ENCODE results near the gene ST3GAL2.

ST3GAL2 gene

GRCh38 chr16:70473446-70474319 lies 34.8 kb upstream of the ST3GAL2 start:
- Histone ChIP-seq H3K4me1 (ENCODE audit: insufficient read depth, low read length) (peaks cover 10% of the 10 kb centered on the region; the same call in 1 of the 2 replicates), H3K9ac (ENCODE audit: low read depth, low read length) (no peak overlapping the region), H3K36me3 (ENCODE audit: insufficient read depth, low read length) (no peaks in the 10 kb centered on the region), H3K9me3 (ENCODE audit: control insufficient read depth, insufficient read depth, low read length) (no peaks in the 10 kb centered on the region)

GRCh38 chr16:70472786-70473433 lies 34.0 kb upstream of the ST3GAL2 start:
- Histone ChIP-seq H3K4me1 (ENCODE audit: insufficient read depth, low read length) (peaks cover 8% of the 10 kb centered on the region; the same call in 1 of the 2 replicates), H3K36me3 (ENCODE audit: insufficient read depth, low read length) (no peaks in the 10 kb centered on the region), H3K9me3 (ENCODE audit: control insufficient read depth, insufficient read depth, low read length) (no peaks in the 10 kb centered on the region), H3K9ac (ENCODE audit: low read depth, low read length) (no peak overlapping the region)

GRCh38 chr16:70470927-70471341 lies 32.0 kb upstream of the ST3GAL2 start:
- H3K36me3 ChIP-seq (ENCODE audit: insufficient read depth, low read length): no peaks in the 10 kb centered on the region
- H3K9ac ChIP-seq (ENCODE audit: low read depth, low read length): no peak overlapping the region

GRCh38 chr16:70470141-70470926 lies 31.4 kb upstream of the ST3GAL2 start:
- Histone ChIP-seq H3K4me1 (ENCODE audit: insufficient read depth, low read length) (no peaks in the 10 kb centered on the region; the same call in 1 of the 2 replicates), H3K9me3 (ENCODE audit: control insufficient read depth, insufficient read depth, low read length) (no peaks in the 10 kb centered on the region), H3K9ac (ENCODE audit: low read depth, low read length) (no peak overlapping the region), H3K36me3 (ENCODE audit: insufficient read depth, low read length) (no peaks in the 10 kb centered on the region)

More at GRCh38 chr16:70470927-70471341, 32.0 kb upstream of the ST3GAL2 start:
- Histone ChIP-seq H3K9me3 (ENCODE audit: control insufficient read depth, insufficient read depth, low read length) (no peaks in the 10 kb centered on the region), H3K4me1 (ENCODE audit: insufficient read depth, low read length) (no peaks in the 10 kb centered on the region; the same call in 1 of the 2 replicates)

- Histone ChIP-seq H3K9me3 (ENCODE audit: control insufficient read depth, insufficient read depth, low read length) (no peaks in the 10 kb centered on the region), H3K9ac (ENCODE audit: low read depth, low read length) (no peak overlapping the region), H3K4me1 (ENCODE audit: insufficient read depth, low read length) (no peaks in the 10 kb centered on the region), H3K36me3 (ENCODE audit: insufficient read depth, low read length) (no peaks in the 10 kb centered on the region; the same call in 1 of the 2 replicates)
Observed at GRCh38 chr16:70468776-70469525, 30.1 kb upstream of the ST3GAL2 start.

GRCh38 chr16:70467608-70468007 lies 28.7 kb upstream of the ST3GAL2 start:
- Histone ChIP-seq H3K9me3 (ENCODE audit: control insufficient read depth, insufficient read depth, low read length) (no peaks in the 10 kb centered on the region), H3K9ac (ENCODE audit: low read depth, low read length) (no peak overlapping the region), H3K4me1 (ENCODE audit: insufficient read depth, low read length) (no peaks in the 10 kb centered on the region), H3K36me3 (ENCODE audit: insufficient read depth, low read length) (no peaks in the 10 kb centered on the region; the same call in 1 of the 2 replicates)

GRCh38 chr16:70467113-70467512 lies 28.2 kb upstream of the ST3GAL2 start:
- no peaks in the 10 kb centered on the region for H3K4me1 ChIP-seq (ENCODE audit: insufficient read depth, low read length)
- H3K9ac ChIP-seq (ENCODE audit: low read depth, low read length): no peak overlapping the region

GRCh38 chr16:70466805-70467076 lies 27.8 kb upstream of the ST3GAL2 start:
- no peak overlapping the region for H3K9ac ChIP-seq (ENCODE audit: low read depth, low read length)
- H3K9me3 ChIP-seq (ENCODE audit: control insufficient read depth, insufficient read depth, low read length): no peaks in the 10 kb centered on the region
- no peaks in the 10 kb centered on the region for H3K4me1 ChIP-seq (ENCODE audit: insufficient read depth, low read length)
- H3K36me3 ChIP-seq (ENCODE audit: insufficient read depth, low read length): no peaks in the 10 kb centered on the region; the same call in 1 of the 2 replicates

More at GRCh38 chr16:70467113-70467512, 28.2 kb upstream of the ST3GAL2 start:
- Histone ChIP-seq H3K36me3 (ENCODE audit: insufficient read depth, low read length) (no peaks in the 10 kb centered on the region; the same call in 1 of the 2 replicates), H3K9me3 (ENCODE audit: control insufficient read depth, insufficient read depth, low read length) (no peaks in the 10 kb centered on the region)

GRCh38 chr16:70465999-70466804 lies 27.3 kb upstream of the ST3GAL2 start:
- no peak overlapping the region for H3K9ac ChIP-seq (ENCODE audit: low read depth, low read length)
- H3K9me3 ChIP-seq (ENCODE audit: control insufficient read depth, insufficient read depth, low read length): no peaks in the 10 kb centered on the region
- H3K4me1 ChIP-seq (ENCODE audit: insufficient read depth, low read length): no peaks in the 10 kb centered on the region; the same call in 1 of the 2 replicates
- no peaks in the 10 kb centered on the region; the same call in 1 of the 2 replicates for H3K36me3 ChIP-seq (ENCODE audit: insufficient read depth, low read length)

- Histone ChIP-seq H3K4me1 (ENCODE audit: insufficient read depth, low read length) (no peaks in the 10 kb centered on the region; the same call in 1 of the 2 replicates), H3K9ac (ENCODE audit: low read depth, low read length) (no peak overlapping the region), H3K36me3 (ENCODE audit: insufficient read depth, low read length) (no peaks in the 10 kb centered on the region; the same call in 1 of the 2 replicates), H3K9me3 (ENCODE audit: control insufficient read depth, insufficient read depth, low read length) (no peaks in the 10 kb centered on the region)
Observed at GRCh38 chr16:70463235-70463634, 24.3 kb upstream of the ST3GAL2 start.

GRCh38 chr16:70460737-70461261 lies 21.9 kb upstream of the ST3GAL2 start:
- Histone ChIP-seq H3K4me1 (ENCODE audit: insufficient read depth, low read length) (no peaks in the 10 kb centered on the region; the same call in 1 of the 2 replicates), H3K9me3 (ENCODE audit: control insufficient read depth, insufficient read depth, low read length) (no peaks in the 10 kb centered on the region), H3K9ac (ENCODE audit: low read depth, low read length) (no peak overlapping the region), H3K36me3 (ENCODE audit: insufficient read depth, low read length) (no peaks in the 10 kb centered on the region; the same call in 1 of the 2 replicates)

GRCh38 chr16:70457446-70458166 lies 18.7 kb upstream of the ST3GAL2 start:
- no peaks in the 10 kb centered on the region; the same call in 1 of the 2 replicates for H3K4me1 ChIP-seq (ENCODE audit: insufficient read depth, low read length)
- H3K36me3 ChIP-seq (ENCODE audit: insufficient read depth, low read length): no peaks in the 10 kb centered on the region
- H3K9me3 ChIP-seq (ENCODE audit: control insufficient read depth, insufficient read depth, low read length): no peaks in the 10 kb centered on the region
- no peak overlapping the region for H3K9ac ChIP-seq (ENCODE audit: low read depth, low read length)
